HPDE6-E6E7 (cell line): ENCODE data around the gene RBBP7.

ENCODE experiments used
- DNase-seq: peaks from one replicate; pipeline ENCODE4 v3.0.0; 2011; ENCODE audit warnings: missing footprints; ENCODE audit errors: extremely low spot score

RBBP7 gene

DNA sequence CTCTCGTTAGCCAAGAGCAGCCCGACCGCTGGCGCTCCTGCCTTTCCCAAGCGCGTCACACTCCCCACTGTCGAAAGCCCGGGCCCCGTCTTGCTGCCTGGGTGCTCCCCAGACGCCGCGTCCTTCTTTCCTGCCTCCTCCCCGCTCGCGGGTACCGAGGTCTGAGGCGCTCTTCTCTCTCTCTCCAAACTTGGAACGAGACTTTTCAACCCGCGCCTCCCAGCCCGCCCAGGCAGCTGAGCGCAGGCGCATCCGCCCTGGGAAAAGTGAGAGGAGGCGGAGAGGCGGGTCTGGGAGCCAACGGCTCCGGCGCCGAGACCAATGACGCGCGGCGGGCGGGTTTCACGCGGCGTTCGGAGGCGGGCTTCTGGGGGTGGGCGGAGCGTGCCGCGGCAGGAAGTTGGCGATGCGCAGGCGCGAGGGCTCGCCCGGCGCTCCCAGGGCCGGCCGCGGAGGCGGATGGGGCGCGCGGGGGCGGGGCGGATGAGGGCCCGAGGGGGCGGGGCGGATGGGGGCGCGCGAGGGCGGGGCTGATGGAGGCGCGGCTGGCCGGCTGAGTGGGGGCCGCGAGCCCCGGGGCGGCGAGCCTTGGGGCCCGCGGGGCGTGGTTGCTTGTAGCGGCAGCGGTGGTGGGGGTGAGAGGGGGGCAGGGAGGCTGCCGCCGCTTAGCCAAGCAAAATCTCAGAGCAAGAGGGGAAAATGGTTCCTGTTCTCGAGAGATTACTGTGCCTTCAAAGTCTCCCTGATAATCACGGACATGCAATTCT is at the start of gene RBBP7:
Gene RBBP7 (minus strand): TSS at position 268 of the 767 bp plus-strand sequence. CDS start 309 bp downstream, outside the sequence.
- DNase-seq: peak; percentile 85

- DNase-seq: no peak
Observed at GRCh38 chrX:16918979-16919378, 48.8 kb upstream of the RBBP7 start.

GRCh38 chrX:16917120-16917519 is 47.0 kb upstream of the RBBP7 start:
- DNase-seq: no peak

GRCh38 chrX:16916561-16916960 is 46.4 kb upstream of the RBBP7 start:
- no peak for DNase-seq

DNA sequence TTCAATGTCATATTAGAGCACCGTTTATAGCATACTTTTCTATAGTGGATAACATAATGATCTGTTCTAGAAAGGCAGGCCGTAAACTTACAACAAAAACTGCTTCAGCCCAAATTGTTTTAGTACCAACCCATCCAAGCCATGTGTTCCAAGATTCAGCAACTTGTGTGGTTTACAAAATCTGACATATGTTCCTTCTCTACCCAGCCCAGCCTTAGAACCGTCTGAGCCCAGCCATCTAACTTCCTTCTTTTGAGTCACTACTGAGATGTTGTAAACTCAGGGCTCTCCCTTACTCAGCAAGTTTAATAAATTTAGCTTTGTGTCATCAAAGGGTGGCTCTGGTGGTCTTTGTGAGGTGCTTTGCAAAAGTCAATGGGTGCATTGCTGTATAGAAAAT is 43.9 kb upstream of the RBBP7 start:
- no peak for DNase-seq

- DNase-seq: no peak
Observed at GRCh38 chrX:16910376-16910775, 40.2 kb upstream of the RBBP7 start.

GRCh38 chrX:16903274-16904022 is 33.3 kb upstream of the RBBP7 start:
- DNase-seq: no peak

GRCh38 chrX:16897445-16897844 is 27.3 kb upstream of the RBBP7 start:
- no peak for DNase-seq

DNA sequence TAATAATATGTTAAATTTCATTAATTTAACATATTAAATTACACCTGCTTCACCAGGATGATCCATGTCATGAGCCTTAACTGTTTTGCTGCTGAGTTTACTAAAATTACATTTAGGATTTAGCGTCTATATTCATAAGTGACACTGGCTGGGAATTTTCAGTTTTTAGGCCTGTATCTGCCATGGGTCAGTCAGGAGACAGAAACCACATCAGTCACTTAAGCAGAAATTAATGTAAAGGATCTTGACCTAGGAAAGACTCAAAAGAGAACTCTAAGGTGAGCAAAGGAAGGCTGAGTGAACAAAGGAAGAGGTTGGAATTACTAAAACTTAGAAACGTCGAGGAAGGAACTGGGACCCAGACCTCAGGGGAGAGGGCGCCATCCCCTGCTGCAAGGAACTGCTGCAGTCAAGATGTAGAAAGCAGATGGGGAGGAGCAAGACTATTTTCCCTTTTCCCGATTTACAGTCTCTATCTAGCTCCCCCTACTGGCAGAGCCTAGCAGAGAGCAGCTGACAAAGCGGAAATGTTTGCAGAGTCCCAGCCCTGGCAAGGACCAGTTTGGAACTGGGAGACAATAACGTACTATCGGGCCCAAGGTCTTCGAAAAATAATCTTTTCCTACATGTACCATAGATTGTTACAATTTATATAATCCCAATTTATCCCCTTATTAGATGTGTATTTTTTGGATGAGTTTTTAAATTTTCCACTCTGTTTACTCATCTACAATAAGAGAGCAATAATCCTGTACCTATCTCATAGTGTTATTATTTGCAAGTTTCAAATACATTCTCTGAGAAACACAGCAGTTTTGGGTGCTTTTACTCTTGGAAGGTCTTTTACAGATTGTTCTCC is 22.6 kb upstream of the RBBP7 start:
- DNase-seq: peak; percentile 61

DNA sequence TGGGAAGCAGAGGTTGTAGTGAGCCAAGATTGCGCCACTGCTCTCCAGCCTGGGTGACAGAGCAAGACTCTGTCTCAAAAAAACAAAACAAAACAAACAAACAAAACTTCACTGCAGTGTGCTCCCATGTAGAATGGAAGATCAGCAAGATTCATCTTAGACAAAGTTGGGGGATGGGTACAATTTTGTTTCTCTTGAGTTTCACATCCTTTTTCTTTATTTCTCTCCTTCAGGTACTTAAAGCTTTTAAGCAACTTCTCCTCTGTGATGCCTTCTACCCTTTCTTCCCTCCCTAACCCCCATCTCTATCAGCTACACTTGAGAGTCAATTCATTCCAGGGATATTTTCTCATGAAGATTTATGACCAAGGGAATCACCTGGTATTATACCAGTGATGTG is 15.5 kb upstream of the RBBP7 start:
- no peak for DNase-seq

DNA sequence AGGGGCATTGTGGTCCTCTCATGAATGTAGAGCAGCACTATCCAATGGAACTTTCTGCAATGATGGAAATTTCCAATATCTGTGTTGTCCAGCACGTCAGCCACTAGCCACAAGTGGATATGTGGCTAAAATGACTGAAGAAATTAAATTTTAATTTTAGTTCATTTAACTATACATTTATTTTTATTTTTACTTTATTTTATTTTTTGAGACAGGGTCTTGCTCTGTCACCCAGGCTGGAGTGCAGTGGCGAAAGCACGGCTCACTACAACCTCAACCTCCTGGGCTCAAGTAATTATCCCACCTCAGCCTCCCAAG is 13.3 kb upstream of the RBBP7 start:
- DNase-seq: no peak

DNA sequence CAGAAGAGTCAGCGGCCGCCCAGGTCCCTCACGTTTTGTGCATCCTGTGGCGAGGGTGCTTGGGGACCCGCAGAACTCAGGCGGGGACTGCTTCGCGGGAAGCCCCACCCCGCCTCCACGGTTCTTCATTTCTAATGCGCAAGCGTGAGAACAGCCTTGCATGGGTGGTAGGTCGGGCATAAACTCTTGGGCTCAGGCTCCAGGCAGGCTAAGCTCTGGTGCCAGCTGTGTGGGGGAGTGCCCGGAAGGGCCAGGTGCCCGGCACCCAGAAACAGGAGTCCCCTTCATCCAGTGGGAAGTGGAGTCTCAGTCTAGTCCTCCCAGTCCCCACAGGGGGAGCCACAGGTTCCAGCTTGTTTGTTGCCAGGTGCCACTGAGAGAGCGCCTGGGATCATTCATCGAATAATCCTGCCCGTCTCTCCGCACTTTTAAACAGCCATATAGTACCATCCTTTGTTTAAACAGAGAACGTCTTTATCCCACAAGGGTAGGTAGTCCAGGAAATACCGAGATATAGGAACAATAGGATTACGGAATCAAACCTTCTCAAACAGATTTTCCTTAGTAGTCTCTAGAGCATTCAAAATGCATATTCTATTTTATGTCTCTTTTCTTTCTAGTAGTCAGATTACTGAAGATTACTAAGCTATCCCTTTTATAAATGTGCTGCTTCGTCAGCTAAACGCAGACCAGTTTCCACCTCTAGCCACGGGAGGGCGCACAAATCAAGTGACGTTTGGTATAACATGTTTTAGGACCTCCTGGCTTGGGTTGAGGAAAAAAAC is 12.7 kb upstream of the RBBP7 start:
- DNase-seq: peak; percentile 46

DNA sequence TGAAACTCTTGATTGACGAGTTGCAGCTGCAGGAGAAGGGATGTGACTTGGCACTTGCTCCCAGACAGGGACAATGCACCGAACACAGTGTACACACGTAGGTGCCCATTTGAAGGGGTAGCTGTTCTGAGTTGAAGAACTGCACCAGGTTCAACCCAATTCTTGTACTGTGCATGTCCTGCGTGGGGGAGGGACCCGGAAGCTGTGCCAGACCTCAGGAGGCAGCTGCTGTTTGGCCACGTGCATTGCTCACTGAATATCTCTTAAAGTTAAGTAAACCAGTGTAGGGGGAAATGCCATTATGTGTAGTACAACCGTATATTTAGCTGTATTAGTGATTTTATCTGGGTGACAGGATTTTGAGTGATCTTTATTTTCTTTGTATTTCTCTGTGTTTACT is 12.0 kb upstream of the RBBP7 start:
- no peak for DNase-seq

DNA sequence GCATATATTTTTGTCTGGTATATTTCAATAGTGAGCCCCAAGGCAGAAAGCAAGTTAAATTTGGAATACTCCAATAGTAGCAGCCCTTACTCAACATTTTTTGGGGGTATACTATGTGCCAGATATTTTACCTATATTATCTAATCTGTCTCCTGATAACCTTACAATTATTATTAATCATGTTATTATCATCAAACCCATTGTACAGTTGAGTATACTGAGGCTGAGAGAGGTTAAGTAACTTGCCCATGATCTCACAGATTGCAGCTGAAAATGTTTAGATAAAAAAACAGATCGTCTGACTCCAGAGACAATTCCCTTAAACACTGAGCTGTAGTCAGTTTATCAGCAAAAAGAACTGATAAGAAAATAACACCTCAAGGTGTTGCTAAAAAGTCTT is 6.5 kb upstream of the RBBP7 start:
- no peak for DNase-seq

- DNase-seq: no peak
Observed at GRCh38 chrX:16874458-16875095, 4.4 kb upstream of the RBBP7 start.

DNA sequence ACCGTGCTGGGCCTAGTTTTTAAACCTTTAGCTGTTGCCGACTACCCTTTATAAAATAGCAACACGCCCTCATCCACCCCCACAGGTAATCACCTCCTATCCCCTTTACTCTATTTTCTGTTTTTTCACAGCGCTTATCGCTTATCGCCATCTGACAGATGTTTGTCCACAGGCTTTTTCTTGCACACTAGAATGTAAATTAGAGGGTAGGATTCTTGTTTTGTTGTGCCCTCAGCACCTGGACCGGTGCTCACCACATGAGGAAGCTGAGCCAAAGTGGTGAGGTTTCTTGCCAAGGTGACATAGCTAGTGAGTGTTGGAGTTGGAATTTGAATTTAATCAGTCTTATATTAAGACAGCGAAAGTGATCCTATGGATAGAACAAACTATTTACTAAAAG is 2.9 kb upstream of the RBBP7 start:
- DNase-seq: no peak

DNA sequence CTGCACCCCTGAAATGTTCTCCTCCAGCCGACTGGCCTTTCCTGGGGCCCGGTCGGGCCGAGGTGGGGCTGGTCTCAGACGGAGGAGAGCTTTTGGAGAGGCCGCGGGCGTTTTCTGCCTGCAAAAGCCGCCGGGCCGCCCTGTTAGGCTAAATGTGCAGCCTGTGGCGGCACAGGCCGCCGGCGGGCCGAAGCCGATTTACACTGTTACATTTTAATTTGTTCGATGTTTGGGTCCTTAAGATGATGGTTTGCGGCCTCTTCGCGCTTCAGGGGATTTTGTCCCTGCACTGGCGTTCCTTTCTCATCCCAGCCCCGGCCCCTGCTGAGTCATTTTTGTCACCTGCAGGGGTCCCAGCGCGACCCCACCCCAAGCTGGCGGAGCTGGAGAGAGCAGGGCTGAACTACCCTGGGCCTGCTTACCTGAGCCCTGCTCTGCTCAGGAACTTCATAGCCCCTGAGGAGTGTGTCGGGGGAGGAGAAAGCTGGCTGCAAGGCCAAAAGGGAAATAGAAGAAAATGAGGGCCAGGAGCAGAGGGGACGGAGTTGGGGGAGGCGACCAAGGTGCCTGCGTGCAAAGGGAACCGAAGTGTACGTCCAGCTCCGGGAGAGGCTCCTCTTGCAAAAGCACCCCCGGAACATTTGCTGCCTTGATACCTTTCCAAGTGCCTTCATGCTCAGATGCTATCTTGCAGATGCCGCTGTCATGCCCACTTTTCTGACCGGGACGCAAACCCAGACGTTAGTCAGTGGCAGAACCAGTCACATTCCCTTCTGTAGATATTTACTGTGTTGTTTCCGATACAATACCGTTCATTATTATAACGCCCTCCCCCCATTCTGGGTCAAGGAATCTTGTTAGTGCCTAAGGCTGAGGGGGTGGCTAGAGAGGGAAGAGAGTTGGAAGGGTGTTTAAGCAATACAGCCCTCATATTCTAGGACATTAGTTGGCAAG is 977 bp upstream of the RBBP7 start:
- DNase-seq: no peak

- no peak for DNase-seq
Observed at GRCh38 chrX:16869393-16870094, 618 bp downstream of the RBBP7 start.

DNA sequence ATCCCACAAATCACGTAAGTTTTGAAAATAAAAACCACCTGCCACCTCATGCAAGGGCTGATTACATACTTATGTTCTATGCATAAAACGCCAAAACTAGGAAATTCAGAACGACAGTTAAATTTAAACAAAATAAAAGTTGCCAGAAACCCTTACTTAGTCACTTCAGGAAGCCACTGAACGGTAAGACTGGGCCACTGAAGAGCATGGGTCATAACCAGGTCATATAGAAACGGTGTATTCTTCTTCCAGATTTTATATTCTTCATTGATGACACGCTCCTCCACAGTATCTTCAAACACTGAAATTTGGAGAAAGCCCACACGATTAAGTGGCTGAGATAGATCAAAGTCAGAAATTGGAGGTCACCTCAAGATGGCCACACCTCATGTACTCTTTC is 1.2 kb downstream of the RBBP7 start:
- no peak for DNase-seq
